Esophagus muscularis mucosa (tissue), 4 donors: ENCODE measurements around the gene TRAPPC6A. TPM values are rescaled to one million over a fixed set of nuclear protein-coding genes. Genes with fewer than 3 reads are reported as not detected.

Source experiments
- DNase-seq: peaks from one replicate; pipeline ENCODE4 v3.0.0-alpha.2; 2017; ENCODE audit errors: extremely low spot score
- H3K27ac ChIP-seq, 4 donors: fragments of 200-600 bp; sonication (generic); replicated peaks in 1 of 4; 1 replicate in 3 of 4; 2 replicates in 1 of 4; pipeline ENCODE4 v1.5.1; 2016 to 2019; ENCODE audit warnings: mild to moderate bottlenecking in 1 of 4
- H3K27me3 ChIP-seq, 4 donors: fragments of 200-600 bp; sonication (generic); one replicate each; pipeline versions ENCODE4 v1.5.1 to v1.6.0; 2016 to 2019
- H3K36me3 ChIP-seq, 4 donors: fragments of 200-600 bp; sonication (generic); one replicate each; pipeline ENCODE4 v1.5.1; 2016 to 2019
- H3K4me1 ChIP-seq, 4 donors: fragments of 200-600 bp; sonication (generic); one replicate each; pipeline ENCODE4 v1.5.1; 2016 to 2019
- H3K4me3 ChIP-seq, 4 donors: fragments of 200-600 bp; sonication (generic); 1 replicate in 2 of 4; 2 replicates in 2 of 4; pipeline ENCODE4 v1.5.1; 2016 to 2019; ENCODE audit warnings: mild to moderate bottlenecking in 4 of 4, moderate library complexity in 1 of 4
- H3K9me3 ChIP-seq, 4 donors: fragments of 200-600 bp; sonication (generic); 1 replicate in 3 of 4; 2 replicates in 1 of 4; pipeline ENCODE4 v1.5.1; 2016 to 2019
- EP300 ChIP-seq: sonication (generic); formaldehyde crosslinking; IDR thresholded peaks from one replicate; pipeline ENCODE4 v1.6.1; 2017; ENCODE audit warnings: antibody characterized with exemption
- POLR2A ChIP-seq: fragments of 450-650 bp; IDR thresholded peaks from one replicate; pipeline ENCODE4 v1.6.1; 2017; ENCODE audit warnings: antibody characterized with exemption, moderate library complexity, mild to moderate bottlenecking, low read depth
- POLR2AphosphoS5 ChIP-seq, 2 donors: sonication (generic); formaldehyde crosslinking; IDR thresholded peaks; one replicate each; pipeline ENCODE4 v1.6.1; 2017; ENCODE audit warnings: antibody characterized with exemption in 2 of 2
- WGBS: methylation state at CpG from one replicate; pipeline ENCODE4 v1.1.5; 2018; 5-methylcytosine and 5-hydroxymethylcytosine counted together
- intact Hi-C: fragments of 100-400 bp; cut with DNase I; formaldehyde crosslinking; loops from one replicate; pipeline ENCODE4 v1.15.1; 2023
- total RNA-seq, 4 donors: library from RNA; depleted of rRNA; stranded (reverse); fragments of >200 nt; gene quantifications; one replicate each; pipeline versions ENCODE4 v1.1.0 to v1.2.1, GENCODE V29; 2016
- TF ChIP-seq, protein P1 (sequence below), 3 experiments: fragments of 200-600 bp in 2 of 3; fragments of 450-650 bp in 1 of 3; sonication (generic) in 2 of 3; IDR thresholded peaks; one replicate each; pipeline ENCODE4 v1.5.1; 2017 to 2019; ENCODE audit warnings: antibody characterized with exemption in 3 of 3, mild to moderate bottlenecking in 2 of 3, moderate library complexity in 1 of 3

Gene TRAPPC6A
- total RNA-seq, 4 donors from 2014 or later = 18.3 to 27.0 (median 19.4) TPM

- H3K4me1 ChIP-seq = peaks cover 33 to 47% (median 40%) of the 10 kb centered on the region in 4 donors
- intact Hi-C loops = loop anchor here (5.0 kb wide), 1 partner anchor 83 kb away; the partner anchor contains the start of gene PPP1R37
- H3K9me3 ChIP-seq = no peaks in the 10 kb centered on the region
- H3K27ac ChIP-seq = no peak overlapping the region
- WGBS = 83% methylated on average over 10 of the region's 10 CpGs
- no peak for DNase-seq
- H3K36me3 ChIP-seq = peaks cover 0 to 3% (median 0%) of the 10 kb centered on the region in 4 donors
- H3K27me3 ChIP-seq = no peaks in the 10 kb centered on the region
- TF ChIP-seq POLR2AphosphoS5 (IDR thresholded peaks at IDR 0.05) (no peak), EP300 (no peak), POLR2A (no peak)
- TF ChIP-seq, protein P1, sequence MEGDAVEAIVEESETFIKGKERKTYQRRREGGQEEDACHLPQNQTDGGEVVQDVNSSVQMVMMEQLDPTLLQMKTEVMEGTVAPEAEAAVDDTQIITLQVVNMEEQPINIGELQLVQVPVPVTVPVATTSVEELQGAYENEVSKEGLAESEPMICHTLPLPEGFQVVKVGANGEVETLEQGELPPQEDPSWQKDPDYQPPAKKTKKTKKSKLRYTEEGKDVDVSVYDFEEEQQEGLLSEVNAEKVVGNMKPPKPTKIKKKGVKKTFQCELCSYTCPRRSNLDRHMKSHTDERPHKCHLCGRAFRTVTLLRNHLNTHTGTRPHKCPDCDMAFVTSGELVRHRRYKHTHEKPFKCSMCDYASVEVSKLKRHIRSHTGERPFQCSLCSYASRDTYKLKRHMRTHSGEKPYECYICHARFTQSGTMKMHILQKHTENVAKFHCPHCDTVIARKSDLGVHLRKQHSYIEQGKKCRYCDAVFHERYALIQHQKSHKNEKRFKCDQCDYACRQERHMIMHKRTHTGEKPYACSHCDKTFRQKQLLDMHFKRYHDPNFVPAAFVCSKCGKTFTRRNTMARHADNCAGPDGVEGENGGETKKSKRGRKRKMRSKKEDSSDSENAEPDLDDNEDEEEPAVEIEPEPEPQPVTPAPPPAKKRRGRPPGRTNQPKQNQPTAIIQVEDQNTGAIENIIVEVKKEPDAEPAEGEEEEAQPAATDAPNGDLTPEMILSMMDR (IDR thresholded peaks at IDR 0.05) = no peak
- H3K4me3 ChIP-seq = no peak overlapping the region
Observed at GRCh38 chr19:45175515-45176345, 2.3 kb downstream of the TRAPPC6A start.

- intact Hi-C loops = no loop called here
- H3K27ac ChIP-seq = no peak overlapping the region
- no peaks in the 10 kb centered on the region for H3K27me3 ChIP-seq
- H3K9me3 ChIP-seq = no peaks in the 10 kb centered on the region
- H3K4me3 ChIP-seq = no peak overlapping the region
- TF ChIP-seq POLR2A (no peak), POLR2AphosphoS5 (IDR thresholded peaks at IDR 0.05) (no peak), EP300 (no peak)
- TF ChIP-seq, protein P1 (IDR thresholded peaks at IDR 0.05) = no peak
- peaks cover 27 to 33% (median 30%) of the 10 kb centered on the region in 4 donors for H3K4me1 ChIP-seq
- DNase-seq = no peak
- peaks cover 0 to 1% (median 0%) of the 10 kb centered on the region in 4 donors for H3K36me3 ChIP-seq
- 86% methylated on average over 12 of the region's 12 CpGs for WGBS
Observed at GRCh38 chr19:45173816-45174215, 4.2 kb downstream of the TRAPPC6A start.

DNA sequence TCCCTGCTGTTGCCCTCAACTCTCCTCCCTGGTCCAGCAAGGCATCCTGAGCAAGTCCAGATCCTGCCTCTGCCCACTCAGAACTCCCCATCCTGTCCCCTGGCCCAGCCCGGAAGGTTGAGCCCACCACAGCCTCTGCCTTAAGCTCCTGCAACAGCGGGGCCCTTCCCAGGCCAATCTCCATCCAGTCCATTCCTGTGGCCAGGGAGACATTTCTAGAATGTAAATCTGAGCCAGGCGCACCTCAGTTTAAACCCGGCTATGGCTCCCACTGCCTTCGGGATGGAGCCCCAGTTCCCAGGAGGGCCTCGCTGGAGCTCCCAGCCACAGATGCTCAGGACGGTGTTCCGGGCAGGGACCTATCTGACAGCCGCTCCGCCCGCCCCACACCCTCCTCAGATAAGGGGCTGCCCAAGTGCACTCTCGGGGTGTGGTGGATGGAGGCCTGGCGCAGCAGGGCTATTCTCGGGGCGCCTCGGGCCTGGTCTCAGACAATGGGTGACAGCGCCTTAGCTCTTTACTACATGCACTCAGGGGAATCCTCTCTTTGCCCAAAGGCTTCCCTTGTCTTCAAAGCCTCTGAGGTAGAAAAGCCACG, 5.3 kb downstream of the TRAPPC6A start:
- Histone ChIP-seq H3K27ac (peak overlapping the region in 1 of 4 donors; percentile 15), H3K27me3 (no peaks in the 10 kb centered on the region), H3K4me1 (peaks cover 26 to 32% (median 29%) of the 10 kb centered on the region in 4 donors), H3K4me3 (no peak overlapping the region), H3K9me3 (no peaks in the 10 kb centered on the region), H3K36me3 (peaks cover 0 to 6% (median 0%) of the 10 kb centered on the region in 4 donors)
- WGBS = 90% methylated on average over 15 of the region's 18 CpGs
- TF ChIP-seq POLR2AphosphoS5 (IDR thresholded peaks at IDR 0.05) (no peak), EP300 (no peak), POLR2A (no peak)
- TF ChIP-seq, protein P1 (IDR thresholded peaks at IDR 0.05) = no peak
- intact Hi-C loops = no loop called here
- no peak for DNase-seq

GRCh38 chr19:45172173-45172572, 5.9 kb downstream of the TRAPPC6A start:
- Histone ChIP-seq H3K4me1 (peaks cover 21 to 26% (median 23%) of the 10 kb centered on the region in 4 donors), H3K4me3 (no peak overlapping the region), H3K9me3 (no peaks in the 10 kb centered on the region), H3K27ac (peak overlapping the region in 1 of 4 donors; percentile 15), H3K36me3 (peaks cover 0 to 6% (median 0%) of the 10 kb centered on the region in 4 donors), H3K27me3 (no peaks in the 10 kb centered on the region)
- intact Hi-C loops = no loop called here
- WGBS = no CpG with 5 or more reads among the region's 4 CpGs
- TF ChIP-seq POLR2A = no peak
- no peak for TF ChIP-seq EP300
- TF ChIP-seq POLR2AphosphoS5 (IDR thresholded peaks at IDR 0.05) = no peak
- TF ChIP-seq, protein P1 (IDR thresholded peaks at IDR 0.05) = no peak
- DNase-seq = no peak
